HG02623 (cell line): Measurements from ENCODE around the gene FETUB.
"Not testable (repeated sequence)": the region's sequence is repeated elsewhere in the genome, so short reads cannot be mapped to it uniquely, and the experiment has no call there.

ENCODE experiments used
- ATAC-seq: cut with Tn5 transposase; IDR thresholded peaks from one replicate; pipeline ENCODE4 v1.9.1; 2021; ENCODE audit warnings: moderate library complexity; ENCODE audit not compliant: unreplicated experiment

Gene FETUB

DNA sequence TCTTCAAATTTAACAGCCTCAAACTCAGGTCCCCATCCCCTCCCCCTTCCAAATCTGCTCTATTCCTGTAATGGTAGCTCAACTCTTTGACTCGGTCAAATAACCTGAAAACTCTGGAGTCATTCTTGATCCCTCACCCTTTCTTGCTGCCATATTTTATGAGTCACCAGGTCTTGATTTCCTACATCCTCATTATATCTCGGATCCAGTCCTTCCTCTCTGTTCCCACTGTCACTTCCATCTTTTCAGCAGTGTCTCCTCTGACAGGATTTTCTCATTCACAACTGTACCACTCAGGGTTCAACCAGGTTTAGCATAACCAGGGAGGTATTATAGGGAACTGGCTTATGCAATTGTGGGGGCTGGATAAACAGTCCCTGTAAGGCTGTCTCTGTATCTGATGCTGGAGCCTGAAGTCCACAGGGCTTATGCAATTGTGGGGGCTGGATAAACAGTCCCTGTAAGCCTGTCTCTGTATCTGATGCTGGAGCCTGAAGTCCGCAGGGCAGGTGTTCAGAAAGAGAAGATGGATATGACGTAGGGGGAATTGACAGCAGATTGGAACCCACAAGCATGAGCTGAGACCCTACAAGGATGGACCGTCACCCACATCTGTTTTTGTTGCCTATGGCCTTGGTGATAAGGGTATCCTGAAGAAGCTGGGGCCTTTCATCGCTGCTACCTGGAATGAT is 9.1 kb upstream of the FETUB start:
- ATAC-seq, result no peak

DNA sequence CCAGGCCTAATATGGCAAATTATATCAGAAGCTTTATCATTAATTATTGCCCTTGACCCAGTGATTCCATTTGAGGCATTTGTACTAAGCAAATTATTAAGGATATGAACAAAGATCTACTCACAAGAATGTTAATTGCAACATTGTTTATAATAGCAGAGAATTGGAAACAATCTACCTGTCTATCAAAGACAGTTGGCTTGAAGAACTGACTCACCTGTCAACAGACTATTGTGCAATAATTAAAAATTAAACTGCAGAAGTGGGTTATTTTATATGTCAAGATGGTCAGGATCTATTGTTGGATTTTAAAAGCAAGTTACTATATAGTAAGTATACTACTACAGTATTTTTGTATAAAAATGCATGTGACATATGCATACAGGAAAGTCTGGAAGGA is 6.7 kb upstream of the FETUB start:
- ATAC-seq, result no peak

DNA sequence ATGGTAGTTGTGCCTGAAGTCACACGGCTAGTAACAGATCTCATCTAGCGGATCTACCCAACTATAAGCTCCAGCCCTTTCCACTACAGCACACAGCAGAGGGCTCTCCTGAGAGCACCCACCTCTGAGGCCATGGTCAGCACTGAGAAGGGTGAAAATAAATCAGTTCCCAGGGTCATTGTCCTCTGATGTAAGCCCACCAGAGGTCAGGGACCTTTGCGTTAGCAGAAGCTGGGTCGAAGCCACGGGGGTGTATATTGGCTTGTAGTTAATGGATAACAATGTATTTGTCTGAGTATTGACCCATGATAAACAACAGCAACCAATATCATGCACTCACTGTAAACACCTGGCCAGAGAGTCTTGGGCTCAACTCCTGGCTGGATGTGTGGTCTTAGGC is 6.0 kb upstream of the FETUB start:
- not testable (repeated sequence) for ATAC-seq

DNA sequence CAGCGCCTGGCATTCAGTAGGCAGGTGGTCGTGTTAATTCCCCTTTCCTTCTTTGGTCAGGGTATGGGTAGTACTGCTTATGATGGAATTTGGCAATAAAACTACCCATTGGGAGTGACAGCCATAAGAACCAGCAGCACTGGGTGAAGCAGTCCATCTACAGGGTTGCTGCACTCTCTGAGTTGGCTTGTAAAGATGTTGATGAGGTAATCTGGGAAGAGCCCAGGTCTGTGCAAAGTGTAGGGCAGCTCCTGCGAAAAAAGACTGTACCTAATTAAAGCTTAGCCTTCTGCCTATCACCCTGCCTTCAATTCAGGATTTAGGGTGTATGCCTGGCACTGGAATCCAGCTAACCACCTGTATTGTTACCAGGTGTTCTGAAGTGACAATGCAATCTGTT is 4.7 kb upstream of the FETUB start:
- no peak for ATAC-seq

DNA sequence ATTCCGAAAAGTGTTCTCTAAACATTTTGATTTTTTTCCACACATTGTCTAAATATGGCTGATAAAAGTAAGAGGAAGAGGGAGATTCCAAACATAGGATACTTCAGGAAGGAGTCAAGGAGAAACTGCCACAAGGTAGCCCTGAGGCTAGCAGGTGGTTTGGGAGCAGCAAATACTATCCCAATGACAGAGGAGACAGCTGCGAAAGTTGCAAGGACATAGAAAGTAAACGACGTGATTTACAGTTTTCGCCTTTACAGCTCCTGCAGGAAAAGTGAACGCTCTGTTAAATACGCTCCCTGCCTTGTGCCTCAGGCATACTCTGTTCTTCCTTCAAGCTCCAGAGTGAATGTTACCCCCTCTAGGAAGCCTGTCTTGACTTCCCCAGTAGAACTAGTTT is 3.7 kb upstream of the FETUB start:
- ATAC-seq, result no peak

DNA sequence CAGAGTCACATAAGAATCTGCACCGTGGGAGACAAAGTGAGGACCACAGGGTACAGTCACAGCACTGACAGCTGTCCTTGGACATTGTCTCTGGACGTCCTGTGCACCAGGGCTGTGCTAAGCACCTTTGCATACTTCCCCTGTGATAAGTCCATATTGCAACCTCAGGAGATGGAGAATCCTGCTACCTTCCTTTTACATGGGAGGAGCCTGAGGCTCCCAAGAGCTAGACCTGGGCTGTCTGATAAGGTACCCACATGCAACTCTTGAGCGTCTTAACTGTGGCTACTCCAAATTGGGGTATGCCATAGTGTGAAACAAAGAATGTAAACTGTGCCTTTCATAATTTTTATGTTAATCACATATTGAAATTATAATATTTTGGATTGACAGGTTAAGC is 2.5 kb upstream of the FETUB start:
- no peak for ATAC-seq

DNA sequence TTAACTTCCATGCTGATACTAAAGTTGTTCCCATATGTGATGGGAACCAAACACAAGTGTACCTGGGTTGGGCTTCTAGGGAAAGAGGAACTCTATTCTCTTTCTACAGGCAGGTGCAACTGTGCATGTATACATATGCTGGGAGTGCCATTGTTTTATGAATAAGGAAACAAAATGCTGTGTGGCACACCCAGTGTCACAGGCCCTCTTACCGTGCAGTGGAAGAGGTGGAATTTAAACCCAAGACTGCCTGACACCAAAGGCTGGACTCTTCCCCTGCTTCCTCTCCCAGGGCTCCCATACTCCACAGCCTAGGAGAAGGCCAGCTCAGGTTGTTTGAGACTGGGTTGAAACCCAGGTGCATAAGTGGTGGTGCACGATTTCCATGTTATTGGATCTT is 1.9 kb upstream of the FETUB start:
- no peak for ATAC-seq

DNA sequence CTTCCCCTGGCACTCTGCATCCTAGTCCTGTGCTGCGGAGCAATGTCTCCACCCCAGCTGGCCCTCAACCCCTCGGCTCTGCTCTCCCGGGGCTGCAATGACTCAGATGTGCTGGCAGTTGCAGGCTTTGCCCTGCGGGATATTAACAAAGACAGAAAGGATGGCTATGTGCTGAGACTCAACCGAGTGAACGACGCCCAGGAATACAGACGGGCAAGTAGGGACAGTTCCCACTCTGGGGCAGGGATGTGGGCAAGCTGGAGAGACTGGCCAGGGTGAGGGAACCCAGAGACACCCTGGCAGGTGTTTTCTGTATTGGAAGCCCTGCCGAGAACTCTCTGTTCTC is 247 bp downstream of the FETUB start:
- no peak for ATAC-seq

DNA sequence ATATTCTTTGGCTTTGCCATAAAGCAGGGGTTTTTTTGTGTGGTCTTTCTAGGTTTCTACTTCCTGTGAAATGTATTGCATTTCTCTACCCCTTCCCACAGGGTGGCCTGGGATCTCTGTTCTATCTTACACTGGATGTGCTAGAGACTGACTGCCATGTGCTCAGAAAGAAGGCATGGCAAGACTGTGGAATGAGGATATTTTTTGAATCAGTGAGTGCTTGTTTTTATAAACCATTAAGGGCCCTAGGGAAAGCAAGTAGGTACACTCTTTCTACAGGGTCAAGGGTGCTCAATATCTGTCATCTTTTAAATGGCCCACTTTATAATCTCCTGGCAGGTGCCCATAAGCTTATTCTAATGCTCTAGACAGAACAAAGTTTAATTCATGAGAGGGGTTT is 730 bp downstream of the FETUB start:
- ATAC-seq, result no peak

DNA sequence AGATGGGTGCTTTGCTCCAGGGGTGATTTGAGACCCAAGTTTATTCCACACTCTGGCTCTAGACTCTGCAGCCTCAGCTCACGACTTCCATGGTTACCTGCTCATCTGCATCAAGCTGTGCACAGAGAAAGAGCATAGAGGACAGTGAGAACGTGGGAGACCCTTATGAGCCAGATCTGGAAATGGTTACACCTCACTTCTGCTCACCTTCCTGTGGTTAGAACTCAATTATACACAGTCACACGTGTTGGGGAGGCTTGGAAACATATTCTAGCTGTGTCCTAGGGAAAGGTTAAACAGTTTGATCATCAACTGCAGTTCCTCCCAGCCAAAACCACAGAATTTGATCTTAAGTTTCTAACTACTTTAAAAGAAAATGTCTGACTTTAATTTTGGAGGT is 1.8 kb downstream of the FETUB start:
- no peak for ATAC-seq

DNA sequence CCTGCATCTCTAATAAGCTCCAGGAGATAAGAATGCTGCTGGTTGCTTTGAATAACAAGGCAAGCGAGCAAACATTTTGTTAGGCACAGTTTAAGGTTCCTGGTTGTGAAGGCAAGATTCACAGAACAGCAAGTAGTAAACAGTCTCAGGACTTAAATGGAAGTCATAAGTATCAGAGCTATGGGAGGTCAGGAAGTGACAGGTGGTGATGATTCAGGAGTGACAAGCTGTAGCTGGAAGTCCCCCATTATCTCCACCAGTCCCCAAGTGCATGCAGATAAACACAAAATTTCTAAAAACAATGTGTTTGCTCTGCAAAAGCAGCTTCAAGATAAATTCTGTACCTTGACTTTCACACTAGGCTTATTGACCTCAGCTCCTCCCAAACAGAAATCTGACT is 3.3 kb downstream of the FETUB start:
- ATAC-seq, result no peak

DNA sequence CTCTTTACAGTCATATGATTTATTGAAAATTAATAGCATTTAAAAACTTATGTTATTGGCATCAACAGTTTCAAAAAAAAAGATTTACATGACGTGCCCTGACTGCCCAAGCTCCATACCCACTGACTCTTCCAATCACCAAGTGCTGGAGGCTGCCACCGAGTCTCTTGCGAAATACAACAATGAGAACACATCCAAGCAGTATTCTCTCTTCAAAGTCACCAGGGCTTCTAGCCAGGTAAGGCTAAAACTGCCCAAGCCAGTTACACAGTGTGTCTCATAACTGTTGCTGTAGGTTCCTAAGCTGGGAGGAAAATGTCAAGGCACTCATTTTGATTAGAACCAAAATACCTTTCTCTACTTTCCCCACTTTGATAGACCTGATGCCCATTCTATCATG is 4.5 kb downstream of the FETUB start:
- no peak for ATAC-seq

DNA sequence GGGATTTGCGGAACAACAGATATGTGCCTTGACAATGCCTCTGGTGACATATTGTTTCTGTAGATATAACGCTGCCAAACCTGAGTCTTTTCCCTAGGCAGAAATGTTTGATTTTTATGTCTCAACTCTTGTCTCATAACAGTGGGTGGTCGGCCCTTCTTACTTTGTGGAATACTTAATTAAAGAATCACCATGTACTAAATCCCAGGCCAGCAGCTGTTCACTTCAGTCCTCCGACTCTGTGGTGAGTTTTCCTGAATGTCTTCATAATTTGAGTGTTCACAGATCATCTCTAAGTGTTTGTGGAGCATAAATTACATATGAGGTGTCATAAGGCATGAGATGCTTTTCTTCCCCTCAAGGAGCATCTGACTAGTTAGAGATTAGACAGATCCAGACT is 5.9 kb downstream of the FETUB start:
- no peak for ATAC-seq

DNA sequence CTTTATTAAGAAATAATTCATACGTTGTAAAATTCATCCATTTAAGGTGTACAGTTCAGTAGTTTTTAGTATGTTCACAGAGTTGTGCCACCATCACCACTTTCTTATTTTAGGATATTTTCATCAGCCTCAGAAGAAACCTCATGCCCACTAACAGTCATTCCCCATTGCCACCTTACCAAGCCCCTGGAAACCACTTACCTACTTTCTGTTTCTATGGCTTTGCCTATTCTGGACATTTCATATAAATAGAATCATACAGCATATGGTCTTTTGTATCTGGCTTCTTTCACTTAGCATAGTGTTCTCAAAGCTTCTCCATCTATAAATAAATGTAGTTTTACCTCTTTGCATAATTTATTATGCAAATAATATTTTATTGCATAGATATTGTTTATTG is 6.6 kb downstream of the FETUB start:
- ATAC-seq, result no peak

DNA sequence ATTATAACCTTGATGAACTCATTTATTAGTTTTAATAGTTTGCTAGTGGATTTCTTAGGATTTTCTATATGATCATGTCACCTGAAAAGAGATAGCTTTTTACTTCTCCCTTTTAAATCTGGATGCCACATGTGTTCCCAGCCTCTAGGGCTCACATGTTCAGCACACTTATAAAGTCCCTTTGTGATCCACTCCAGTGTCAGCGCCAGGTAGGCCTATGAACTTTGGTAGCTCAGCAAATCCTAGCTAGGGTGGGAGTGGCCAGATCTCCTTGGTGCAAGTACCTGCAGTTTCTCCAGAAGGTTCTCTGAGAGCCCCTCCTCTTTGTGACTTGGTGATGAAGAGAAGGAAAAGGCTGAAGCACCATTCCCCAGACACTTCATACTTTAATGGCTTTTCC is 8.7 kb downstream of the FETUB start:
- no peak for ATAC-seq

DNA sequence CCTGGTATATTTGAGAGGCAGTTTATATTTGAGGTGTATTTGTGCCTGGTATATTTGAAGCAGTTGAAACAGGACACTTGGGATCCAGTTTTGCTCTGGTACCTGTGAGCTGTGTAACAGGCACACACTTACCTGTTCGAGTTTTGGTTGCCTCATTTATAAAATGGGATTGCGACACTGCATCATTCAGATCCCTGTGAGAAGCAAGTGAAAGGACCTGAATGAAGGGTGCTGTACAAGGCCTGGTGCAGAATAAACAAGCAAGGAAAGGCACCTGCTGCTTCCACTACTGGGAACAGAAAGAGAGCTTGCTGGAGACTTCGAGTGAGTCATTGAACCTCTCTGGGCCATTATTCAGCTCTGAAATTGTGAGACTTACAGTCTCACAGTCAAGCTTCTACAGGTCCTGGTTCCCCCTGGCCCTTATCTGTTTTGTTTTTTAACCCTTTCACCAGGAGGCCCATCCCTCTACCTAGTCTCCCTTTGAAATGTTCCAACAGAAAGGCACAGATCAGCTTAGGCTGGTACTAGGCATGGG is 11.5 kb downstream of the FETUB start:
- ATAC-seq, result no peak

DNA sequence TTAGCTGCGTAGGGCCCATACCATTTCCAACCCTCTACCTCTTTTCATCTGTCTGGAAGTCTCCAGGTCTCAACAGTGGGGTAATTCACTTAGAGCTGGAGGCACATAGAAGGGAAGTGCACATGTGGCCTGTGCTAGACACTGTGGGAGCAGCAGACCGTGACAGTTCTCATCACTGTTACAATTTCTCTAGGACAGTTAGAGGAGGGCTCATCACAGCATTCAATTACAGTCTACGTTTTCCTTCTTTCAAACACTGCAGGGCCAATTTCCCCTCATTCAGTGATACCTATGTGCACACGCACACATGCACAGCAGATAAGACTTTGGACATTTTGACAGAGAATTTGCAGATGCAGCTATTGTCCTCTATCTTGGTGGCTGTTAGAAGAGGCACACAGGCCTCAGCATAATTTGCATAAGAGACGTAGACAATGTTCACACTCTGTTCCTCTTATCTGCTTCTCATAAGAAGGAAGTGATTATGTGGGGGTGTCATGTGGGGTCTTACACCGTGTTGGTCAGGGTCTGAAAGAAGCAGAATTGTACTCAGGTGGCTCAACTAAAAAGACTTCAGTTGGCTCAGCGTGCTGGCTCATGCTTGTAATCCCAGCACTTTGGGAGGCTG is 13.0 kb downstream of the FETUB start:
- peak; percentile 94 for ATAC-seq

DNA sequence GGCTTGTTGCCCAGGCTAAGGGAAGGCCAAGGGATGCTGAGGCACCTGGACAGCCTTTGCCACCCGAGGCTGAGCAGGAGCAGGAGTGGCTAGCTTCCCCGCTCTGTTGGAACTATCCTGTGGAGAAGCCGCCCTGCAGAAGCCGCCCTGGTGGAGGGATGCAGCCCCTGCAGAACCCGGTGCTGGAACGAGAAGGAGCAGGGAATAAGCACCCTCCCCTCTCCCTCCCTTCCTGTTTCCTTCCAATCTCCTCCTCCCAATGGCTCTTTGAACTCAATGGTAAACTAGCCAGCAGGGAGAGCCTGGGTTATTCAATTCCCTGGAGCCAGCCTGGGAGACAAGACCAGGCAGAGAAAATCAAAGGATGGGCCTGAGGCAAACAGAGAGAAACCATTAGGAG is 13.8 kb downstream of the FETUB start:
- no peak for ATAC-seq

DNA sequence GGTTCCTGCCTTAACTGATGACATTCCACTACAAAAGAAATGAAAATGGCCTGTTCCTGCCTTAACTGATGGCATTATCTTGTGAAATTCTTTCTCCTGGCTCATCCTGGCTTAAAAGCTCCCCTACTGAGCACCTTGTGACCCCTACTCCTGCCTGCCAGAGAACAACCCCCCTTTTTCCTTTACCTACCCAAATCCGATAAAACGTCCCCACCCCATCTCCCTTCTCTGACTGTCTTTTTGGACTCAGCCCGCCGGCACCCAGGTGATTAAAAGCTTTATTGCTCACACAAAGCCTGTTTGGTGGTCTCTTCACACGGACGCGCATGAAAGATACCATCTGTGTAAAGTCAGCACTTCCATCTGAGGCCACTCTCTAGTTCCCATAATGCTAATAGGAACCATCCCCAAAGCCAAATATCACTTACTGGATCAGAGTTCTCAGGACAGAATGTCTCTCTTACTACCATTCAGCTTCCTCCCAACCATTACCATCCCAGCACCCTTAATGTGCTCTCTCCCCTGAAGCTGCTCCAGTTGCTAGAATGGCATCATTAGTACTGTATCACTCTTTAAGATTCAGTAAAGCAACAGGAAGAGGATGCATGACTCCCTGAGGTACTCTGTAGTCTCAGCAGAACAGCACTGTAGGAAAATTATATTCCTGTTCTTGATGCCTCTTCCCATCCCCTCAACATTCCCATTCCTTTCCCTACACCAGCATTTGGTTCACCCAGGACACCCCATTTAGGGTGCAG is 23.3 kb downstream of the FETUB start:
- no peak for ATAC-seq

DNA sequence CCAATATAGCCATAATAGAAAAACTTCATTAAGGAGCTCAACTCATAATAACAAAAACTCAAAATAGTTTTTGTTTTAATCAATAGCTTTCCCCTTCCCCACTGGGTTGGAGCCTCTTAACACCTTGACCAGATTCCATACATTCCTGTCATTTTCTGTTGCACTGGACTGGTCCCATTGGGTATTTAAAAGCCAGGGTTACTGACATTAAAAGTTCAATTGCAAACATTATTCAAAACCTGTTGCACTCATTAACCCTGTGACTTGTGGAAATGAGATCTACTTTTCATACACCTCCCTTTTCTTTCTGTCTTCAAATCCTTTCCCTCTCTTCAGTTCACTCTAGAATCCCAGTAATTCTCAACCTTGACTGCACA is 23.9 kb downstream of the FETUB start:
- ATAC-seq, result no peak

DNA sequence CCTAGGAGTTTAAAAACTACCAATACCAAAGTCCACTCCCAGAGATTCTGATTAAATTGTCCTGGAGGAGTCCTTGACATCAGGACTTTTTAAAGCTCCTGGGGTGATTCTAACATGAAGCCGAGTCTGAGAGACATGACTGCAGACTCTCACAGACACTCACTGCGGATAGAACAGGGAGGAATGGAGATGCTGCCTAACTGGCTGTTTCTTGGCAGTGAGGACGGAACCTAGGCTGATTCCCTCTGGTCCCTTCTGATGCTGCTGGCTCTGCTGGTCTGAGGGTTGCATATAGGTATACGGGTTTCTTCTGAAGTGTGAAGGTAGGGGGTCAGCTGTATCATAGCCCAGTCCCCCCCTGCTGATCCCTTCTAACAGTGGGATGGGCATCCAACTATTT is 24.3 kb downstream of the FETUB start:
- ATAC-seq, result no peak

DNA sequence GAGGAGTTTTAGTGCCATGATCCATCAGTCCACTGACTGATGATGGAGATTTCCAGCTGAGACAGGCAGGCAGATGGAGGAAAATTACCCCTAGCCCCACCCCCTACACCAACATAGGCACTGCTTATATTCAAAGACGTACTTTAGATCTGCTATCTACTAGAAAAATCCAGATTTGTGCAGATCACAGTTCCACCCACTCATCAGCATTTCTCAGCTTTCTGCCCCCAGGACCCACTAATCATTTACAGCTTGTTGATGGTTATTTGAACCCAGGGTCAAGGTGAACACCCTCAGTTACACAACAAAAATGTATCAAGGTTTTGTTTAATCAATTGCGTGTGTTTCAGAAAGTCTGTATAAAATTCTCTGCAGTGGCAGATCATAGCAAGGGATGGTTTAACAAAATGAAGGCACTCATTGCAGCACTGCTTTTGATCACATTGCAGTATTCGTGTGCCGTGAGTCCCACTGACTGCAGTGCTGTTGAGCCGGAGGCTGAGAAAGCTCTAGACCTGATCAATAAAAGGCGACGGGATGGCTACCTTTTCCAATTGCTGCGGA is 25.5 kb downstream of the FETUB start, which contains the start of gene HRG:
TSS of gene HRG (plus strand) at position 390 of the 564 bp plus-strand sequence. CDS start at position 408, 18 bp downstream.
- ATAC-seq, result no peak
